HG03060 (cell line): ENCODE data around the gene C6orf132.

Experiments
- ATAC-seq: cut with Tn5 transposase; IDR thresholded peaks from one replicate; pipeline ENCODE4 v1.9.1; 2021; ENCODE audit warnings: low read depth, moderate number of reproducible peaks; ENCODE audit not compliant: unreplicated experiment

The C6orf132 gene

DNA sequence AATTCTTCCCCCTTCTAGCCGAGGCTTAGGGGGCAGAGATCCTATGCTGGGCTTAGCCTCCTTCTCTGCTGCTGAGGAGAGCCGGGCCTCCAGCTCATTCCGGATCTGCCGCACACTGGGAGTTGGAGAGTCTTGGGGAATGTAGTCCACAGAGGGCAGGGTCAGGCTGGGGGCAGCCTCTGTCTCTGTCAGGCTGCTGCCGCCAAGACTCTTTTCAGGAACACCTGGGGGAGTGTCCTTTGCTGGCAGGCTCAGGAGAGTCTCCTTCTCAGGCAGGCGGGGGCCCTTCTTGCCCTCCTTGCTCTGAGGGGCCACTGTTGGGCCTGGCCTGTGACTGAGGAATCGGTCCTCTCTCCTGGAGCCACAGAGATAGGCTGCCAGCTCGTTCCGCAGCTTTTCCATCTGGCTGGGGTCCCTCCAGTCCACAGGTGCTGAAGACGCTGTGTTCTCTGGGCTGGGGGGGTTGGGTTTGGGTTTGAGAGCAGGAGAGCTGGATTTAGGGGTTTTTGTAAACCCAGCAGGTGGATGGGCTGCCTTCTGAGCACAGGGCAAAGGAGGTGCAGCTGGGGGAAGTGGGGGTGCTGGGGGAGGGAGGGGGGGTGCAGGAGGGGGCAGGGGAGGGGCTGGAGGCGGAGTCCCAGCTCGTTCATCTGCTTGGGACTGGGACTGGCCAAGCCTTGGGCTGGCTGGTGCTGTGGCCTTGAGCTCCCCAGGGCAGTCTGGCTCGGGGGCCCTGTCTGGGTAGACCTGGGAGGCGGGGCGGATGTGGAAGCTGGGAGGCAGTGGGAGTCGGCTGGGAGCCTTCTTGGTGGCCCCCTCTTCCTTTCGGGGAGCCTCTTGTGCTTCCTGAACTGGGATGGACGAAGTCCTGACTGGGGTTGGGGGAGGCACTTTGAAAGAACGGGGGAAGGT is 36.1 kb downstream of the C6orf132 start:
- no peak for ATAC-seq

DNA sequence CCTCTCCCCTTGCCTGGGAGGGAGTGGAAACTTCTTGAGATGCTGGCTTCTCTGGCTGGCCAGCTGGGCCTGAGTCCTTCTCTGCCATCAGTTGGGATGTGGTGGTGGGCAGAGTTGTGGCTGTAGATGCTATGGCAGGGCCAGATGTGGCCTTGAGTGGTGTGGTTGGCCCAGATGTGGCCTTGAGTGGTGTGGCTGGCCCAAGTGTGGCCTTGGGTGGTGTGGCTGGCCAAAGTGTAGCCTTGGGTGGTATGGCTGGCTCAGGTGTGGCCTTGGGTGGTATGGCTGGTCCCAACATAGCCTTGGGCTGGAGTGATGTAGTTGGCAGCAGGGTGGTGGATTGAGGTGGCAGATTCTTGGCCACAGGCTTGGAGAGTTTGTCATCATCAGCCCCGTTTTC is 36.7 kb downstream of the C6orf132 start:
- no peak for ATAC-seq

DNA sequence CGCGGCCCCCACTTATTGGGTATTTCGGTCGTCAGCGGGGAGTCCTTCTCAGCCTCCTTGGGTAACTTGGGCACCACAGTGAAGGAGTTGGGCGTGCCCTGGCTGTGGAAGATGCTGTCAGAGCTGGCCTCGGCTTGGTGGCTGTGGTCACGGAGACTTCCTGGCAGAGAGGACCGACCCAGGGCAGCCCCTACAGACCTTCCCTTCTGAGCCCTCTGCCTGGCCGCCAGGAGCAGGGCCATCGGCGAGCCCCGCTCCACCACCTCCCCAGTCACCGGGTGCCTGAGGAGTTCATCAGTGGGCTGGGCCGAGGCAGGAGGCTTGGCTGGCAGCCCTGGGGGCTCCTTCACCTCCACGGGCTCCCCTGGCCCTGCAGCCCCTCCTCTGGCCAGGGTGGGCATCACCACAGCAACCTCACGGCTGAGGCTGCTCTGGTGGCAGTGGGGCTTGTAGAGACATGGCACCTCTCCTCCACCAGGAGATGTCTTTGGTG is 37.2 kb downstream of the C6orf132 start:
- ATAC-seq, result no peak

DNA sequence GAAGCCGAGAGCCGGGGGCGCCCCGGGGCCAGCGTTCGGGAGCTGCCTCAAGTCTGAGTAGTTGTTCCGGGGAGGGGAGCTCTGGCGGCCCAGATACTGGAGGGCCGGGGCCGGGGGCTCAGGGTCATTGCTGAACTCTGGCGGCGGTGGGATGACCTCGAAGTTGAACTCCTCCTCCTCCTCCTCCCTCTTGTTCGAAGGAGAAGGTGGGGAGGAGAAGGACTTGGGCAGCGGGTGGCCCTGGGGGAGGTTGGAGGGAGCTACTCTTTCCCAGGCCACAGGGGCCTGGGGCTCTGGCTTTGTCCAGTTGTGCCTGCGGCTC is 37.7 kb downstream of the C6orf132 start:
- ATAC-seq, result no peak

DNA sequence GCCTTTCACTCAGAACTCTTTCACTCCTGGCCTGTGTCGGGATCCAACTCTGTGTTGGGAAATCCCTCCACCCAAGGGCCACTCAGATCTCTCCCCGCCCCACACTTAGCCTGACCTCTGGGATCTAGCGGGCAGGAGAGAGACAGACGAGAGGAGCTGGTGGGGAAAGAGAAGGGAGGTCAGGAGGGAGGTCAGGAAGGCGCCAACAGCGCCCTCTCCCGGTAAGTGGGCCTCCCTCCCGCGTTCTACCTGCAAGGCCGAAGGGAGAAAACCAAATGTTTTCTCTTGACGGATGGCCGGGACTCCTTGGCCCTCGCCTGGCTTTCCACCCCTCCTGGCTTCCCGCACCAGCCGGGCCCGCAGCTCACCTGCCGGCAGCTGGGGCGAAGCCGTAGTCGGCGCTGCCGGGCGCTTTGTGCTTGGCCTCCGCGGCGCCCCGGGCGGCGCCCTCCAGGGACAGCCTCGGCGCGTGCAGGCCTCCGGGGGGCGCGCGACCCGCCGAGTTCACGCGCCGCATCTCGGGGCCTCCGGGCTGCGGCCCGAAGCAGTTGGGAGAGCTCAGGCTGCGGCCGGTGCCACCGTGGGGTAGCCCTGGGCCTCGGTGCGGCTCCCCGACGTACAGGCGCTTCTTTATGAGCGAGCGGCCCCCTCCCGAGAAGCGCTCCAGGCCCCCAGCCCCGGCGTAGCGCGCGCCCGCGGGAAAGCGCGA is 38.2 kb downstream of the C6orf132 start:
- ATAC-seq, result no peak

DNA sequence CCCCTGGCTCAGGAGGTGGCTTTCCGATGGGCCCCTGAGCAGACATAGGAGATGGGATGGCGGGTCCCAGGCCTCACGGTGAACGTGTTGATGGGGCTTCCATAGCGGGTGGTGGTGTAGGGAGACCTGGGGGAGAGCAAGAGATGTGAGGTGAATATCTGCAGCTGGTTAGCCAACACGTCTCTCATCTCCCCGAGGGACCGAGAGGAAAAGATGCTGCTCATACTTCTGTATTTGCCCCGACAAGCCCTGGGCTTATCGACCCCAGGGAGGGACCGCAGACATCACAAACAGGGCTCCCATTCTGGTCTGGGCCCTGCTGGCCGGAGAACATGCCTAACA is 38.7 kb downstream of the C6orf132 start:
- ATAC-seq, result no peak

DNA sequence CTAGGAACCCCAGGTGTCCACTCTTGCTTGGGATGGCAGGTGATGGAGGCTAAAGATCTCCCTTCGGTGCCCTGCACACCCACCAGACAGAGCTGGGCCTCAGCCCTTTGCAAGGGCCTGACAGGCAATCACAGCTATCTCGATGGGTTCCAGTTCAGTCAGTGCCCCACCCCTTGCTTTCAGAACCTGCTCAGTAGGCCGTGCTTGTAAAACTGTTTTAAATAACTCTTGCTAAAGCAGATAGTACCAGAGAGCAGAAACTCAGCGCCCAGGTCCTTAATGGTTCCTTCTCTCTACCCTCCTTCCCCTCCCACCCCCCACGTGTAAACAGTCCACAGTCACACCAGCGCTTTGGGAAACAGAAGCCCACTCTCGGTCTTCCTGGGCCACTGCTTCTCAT is 39.2 kb downstream of the C6orf132 start:
- ATAC-seq, result no peak

DNA sequence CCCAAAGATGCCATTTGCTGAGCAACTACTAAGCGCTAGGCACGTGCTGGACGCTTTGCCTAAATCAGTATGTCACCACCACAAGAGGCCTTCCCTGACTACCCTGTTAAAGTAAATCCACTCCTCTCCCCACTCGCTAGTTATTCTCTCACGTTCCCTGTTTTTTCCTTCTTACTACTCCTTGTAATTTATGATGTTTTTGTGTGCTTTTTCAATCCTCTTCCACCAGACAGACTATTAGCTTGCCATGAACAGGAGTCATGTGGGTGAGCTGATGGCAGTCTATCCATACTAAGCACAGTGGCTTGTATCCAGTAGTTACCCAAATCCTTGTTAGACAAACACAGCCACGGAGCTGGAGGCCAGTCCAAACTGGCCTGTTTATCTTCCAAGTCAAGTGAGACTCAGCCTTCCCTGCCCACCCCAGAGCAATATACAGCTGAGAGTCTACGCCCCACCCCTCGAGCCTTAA is 41.2 kb downstream of the C6orf132 start:
- ATAC-seq, result no peak

DNA sequence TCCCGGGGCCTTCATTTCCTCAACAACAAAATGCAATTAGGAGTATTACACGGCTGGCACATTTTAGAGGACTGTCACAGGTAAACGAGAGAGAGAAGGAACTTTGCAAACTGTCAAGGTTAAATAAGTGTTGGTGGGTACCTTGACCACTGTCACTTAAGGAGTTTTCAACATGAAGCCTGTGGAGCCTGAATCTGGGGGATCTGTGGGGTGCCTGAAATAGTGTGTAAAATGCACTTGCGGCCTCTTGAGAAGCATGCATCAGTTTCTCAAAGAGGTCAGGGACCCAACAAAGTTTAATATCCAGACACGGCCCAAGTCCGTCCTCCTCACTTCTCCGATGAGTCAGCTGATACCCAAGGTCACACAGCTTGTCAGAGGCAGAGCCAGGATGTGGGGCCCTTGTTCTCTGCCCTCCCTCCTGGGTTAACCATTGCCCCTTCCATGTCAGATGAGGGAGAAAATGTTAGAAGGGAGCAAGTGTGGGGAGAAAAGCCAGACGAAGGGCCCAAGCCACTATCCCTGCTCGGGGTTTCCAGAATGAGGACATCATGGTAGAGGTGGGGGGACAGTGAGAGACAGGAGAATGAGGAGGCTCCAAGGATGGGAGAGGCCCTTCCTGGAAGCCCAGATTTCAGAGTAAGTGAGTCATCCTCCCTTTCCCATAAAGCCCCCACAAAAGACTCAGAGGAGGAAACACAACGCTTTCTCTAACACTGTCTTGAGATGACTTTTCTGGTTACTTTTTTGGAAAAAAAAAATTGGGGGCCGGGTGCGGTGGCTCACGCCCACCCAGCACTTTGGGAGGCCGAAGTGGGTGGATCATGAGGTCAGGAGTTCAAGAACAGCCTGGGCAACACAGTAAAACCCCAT is 42.2 kb downstream of the C6orf132 start:
- no peak for ATAC-seq

DNA sequence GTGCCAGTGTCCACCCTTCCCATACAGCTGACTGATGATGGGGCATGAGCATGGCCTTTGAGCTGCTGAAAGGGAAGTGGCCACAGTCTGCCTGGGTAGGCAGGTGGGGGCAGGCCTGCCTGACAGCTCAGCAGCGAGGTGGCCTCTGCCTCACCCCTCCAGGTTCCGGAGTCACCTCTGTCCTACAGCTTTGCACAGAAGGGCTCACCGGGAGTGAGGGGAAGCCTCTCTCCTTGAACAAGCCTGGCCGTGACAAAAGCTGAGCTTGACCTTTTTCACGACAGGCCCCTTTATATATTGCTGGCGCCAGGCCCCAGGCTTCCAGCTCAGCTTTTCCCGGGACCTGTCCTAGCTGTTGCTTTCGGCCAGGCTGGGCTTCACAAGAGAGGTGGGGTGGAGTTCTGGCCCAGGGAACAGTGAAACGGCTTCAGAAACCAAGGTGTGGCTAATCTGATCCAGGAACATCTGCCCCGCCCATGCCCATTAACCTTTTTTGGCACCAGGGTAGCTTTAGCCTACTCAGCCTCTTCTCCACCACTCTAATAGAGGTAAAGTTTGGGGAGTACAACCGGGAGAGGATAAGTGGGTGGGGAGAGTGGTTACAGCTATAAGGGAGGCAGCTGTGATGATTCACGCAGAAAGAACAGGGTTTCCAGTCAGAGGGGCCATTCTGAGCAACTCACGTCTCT is 42.9 kb downstream of the C6orf132 start:
- no peak for ATAC-seq

DNA sequence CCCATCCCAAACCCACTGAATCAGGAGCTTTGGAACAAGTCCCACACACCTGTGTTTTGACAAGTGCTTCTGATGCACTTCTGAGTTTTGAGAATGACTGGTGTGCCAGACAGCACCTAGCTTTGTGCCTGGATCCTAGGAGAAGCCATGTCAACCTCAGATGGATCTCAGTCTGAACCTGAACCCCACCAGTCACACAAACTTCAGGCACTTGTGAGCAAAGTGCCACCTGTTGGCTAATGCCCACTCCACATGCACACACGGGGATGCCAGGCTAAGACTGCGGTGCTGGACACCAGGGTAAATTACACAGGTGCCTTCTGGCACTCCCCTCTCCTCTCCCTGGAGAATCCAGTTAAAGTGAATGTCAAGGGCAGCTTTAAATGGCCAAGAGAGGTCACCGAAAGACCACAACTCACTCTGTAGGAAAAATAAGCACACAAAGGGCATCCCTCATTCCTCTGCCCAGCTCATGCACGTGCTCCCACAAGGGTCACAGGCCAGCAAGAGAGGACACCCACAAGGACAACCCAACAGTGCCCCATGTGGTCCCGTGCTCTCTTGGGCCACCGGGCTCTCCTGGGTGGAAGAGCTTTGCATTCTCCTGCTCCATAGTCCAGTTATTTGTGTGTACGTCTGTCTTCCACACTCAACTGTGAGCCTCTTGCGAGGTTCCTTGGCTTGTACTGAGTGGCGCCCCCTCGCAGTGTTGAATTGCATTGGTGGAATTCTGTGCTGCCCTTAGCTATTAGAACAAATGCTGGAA is 46.5 kb downstream of the C6orf132 start:
- no peak for ATAC-seq

DNA sequence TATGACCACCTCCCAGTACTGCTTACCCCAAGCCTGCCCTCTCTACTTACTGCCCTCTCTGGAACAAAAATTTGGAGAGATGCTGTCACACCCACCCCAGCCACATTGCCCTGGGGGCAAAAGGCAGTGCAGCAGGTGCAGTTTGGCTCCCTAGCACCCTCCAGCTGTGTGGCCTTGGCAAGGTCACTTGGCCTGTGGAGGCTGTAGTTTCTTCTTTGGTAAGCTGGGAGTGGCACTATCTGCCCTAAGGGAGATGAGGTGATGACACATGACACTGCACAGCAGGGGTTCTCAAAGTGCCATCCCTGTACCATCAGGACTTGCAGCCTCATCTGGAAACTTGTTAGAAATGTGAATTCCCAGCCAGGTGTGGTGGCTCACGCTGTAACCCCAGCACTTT is 47.3 kb downstream of the C6orf132 start:
- ATAC-seq, result no peak

DNA sequence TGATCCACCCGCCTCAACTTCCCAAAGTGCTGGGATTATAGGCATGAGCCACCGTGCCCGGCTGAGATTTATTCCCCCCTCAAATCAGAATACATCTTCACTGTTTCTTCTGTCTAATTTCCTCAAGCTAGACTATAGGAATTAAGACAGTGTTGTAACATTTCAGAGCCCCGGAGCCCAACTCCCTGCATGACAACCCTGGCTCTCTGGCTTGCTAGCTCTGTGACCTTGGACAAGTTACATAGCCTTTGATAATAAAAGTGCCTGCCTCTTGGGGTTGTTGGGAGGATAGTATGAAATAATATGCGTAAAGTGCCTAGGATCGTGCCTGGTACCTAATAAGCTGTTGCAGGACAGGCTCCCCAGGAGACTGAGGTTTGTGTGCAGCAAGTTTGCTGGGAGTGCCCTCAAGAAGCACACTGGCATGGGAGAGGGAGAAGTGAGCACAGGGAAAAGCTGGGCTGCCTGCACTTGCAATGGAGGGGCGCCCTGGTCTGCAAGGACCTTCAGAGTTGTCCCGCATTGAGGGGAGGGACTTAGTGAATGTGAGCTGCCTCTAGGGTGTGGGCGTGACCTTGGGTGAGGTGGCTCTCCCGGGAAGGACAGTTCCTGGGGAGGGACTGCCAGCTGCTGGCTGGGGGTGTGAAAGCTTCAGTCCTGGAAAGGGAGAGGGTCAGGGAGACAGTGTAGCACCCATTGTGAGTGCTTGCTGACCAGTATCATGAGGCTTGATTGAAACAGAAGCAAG is 48.7 kb downstream of the C6orf132 start:
- no peak for ATAC-seq

DNA sequence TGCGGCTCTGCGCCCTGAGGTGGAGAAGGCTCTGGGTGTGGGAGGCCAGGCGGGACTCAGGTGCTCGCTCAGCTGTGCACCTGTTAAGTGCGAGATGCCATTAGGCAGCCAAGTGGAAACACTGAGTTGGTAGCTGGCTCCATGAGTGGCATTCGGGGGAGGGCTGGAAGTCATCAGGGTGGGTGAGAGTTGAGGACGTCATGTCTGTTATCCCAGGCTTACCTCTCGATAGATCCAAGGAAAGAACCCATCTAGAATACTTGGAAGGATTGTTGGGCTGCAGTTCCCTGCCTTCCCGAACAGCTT is 50.7 kb downstream of the C6orf132 start:
- no peak for ATAC-seq

DNA sequence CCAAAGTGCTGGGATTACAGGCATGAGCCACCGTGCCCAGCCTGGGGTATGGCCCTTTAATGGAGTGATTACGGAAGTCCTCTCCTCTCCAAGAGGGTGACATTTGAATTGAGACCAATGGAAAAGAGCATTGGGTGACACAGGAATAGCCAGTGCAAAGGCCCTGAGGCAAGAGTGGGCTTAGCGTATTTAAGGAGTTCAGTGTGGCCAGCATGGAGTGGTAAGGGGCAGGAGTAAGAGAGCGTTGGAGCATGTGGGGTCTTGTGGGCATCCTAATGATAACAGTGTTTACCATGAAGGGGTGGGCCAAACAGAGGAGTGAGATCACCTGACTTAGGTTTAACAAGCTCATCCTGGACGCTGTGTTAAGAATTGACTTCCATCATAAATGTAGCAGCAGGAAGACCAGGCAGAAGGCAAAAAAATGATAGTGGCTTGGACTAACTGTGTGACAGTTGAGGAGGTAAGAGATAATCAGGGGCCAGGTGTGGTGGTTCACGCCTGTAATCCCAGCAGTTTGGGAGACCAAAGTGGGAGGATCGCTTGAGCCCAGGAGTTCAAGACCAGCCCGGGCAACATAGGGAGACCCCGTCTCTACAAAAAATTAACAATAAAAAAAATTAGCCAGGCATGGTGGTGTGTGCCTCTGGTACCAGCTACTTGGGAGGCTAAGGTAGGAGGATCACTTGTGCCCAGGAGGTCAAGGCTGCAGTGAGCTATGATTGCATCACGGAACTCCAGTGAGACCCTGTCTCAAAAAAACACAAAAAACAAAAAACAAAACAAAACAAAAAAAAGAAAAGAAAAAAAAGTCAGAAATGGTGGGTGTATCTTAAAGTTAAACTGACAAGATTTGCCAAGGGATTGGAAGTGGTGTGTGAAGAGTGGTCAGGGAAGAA is 51.4 kb downstream of the C6orf132 start:
- ATAC-seq, result no peak

DNA sequence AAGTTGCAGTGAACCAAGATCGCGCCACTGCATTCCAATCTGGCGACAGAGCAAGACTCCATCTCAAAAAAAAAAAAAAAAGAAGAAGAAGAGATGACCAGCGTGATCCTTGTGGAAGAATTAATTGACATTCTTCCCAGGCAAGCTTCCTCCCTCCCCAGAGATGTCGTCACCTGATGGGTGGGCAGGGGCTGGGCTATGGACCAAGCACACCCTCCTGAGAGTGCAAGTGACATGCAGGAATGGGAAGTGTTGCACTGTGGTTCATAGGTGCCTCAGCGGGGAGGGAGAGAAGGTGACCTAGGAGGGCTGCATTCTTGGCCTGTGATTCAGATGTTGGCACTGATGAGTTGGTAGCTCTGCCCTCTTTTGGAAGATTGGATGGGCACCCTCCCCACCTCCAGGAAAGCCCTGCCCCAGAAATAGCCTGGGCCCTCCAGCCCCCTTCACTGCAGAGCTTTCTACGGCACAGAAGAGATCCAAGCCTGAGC is 54.3 kb downstream of the C6orf132 start:
- no peak for ATAC-seq

DNA sequence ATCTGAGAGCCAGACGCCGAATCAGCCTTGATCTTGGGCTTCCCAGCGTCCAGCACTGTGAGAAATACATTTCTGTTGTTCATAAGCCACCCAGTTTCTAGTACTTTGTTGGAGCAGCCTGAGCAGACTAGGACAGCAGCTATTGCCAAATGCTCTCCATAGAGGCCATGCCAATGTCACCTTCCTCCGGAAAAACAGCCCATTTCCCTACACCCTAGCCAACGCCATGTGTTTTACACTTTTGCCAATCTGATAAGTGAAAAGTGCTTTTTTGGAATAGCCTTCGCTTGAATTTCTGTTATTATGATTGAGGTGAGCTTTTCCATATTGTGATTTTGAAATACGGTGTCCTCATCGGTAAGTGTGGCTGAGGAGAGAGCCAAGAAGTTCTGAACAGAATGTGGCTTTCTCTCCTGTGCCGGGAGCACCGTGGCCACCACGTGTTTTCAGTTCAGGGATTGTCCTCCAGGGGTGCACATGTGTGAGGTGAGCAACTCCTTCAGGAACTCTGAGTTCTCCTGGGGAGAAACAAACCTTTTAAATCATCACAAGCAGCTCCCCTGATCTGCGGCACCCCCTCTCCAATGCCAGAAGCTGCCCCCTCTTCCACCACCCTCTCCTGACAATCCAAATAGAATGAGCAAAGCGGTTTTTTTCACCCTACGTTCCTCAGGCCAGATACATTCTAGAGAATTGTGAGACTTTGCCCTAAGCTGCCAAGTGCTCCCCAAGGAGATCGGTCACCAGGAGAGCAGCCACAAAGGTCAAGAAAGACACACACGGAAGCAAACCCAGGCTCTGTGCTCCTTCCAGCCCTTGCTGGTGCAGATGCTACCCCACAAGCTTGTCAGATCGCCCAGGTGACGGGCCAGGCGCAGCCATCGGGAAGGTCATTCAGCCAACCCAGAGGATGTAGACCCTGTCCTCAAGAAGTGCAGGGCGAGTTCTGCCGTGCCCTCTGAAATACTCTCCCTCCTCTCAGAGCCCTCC is 56.1 kb downstream of the C6orf132 start:
- no peak for ATAC-seq
